Activated B cell treated with CpG ODN at 0.5 μM for 24 hours (primary cell): Measurements from ENCODE around the gene PTPN7. TPM values are rescaled to one million over a fixed set of nuclear protein-coding genes. Genes with fewer than 3 reads are reported as not detected.
"Not testable (repeated sequence)": the region's sequence is repeated elsewhere in the genome, so short reads cannot be mapped to it uniquely, and the experiment has no call there.

ENCODE experiments used
- ATAC-seq: fragments of 200-7000 bp; cut with Tn5 transposase; one replicate; pipeline ENCODE4 v1.10.0; 2021; ENCODE audit warnings: low read depth, mild to moderate bottlenecking, moderate library complexity
- CTCF ChIA-PET: fragments of 350-600 bp; sonication (Branson Sonifier 250); formaldehyde crosslinking; loops from one replicate; lab custom pipeline; 2021; ENCODE audit warnings: antibody characterized with exemption; lab: Charles Lee
- POLR2A ChIA-PET: fragments of 350-600 bp; sonication (Branson Sonifier 250); formaldehyde crosslinking; loops from one replicate; lab custom pipeline; 2021; ENCODE audit warnings: antibody characterized with exemption; lab: Charles Lee
- DNase-seq: peaks from one replicate; pipeline ENCODE4 v3.0.0; 2022
- H3K27ac Mint-ChIP-seq: one replicate; pipeline ENCODE4 v1.8.0; 2020; ENCODE audit warnings: mixed read lengths
- H3K27me3 Mint-ChIP-seq: one replicate; pipeline ENCODE4 v1.8.0; 2021; ENCODE audit warnings: mixed read lengths
- H3K36me3 Mint-ChIP-seq: one replicate; pipeline ENCODE4 v1.8.0; 2021; ENCODE audit warnings: low read depth, mixed read lengths
- H3K4me1 Mint-ChIP-seq: one replicate; pipeline ENCODE4 v1.8.0; 2021; ENCODE audit warnings: mixed read lengths
- H3K4me3 Mint-ChIP-seq: one replicate; pipeline ENCODE4 v1.8.0; 2020; ENCODE audit warnings: mild to moderate bottlenecking, mixed read lengths
- H3K9me3 Mint-ChIP-seq: one replicate; pipeline ENCODE4 v1.8.0; 2020; ENCODE audit warnings: mixed read lengths
- CTCF ChIP-seq: fragments of 200-600 bp; IDR thresholded peaks from one replicate; pipeline ENCODE4 v1.8.0; 2022; ENCODE audit warnings: antibody characterized with exemption, mild to moderate bottlenecking
- intact Hi-C: fragments of 100-400 bp; cut with micrococcal nuclease; formaldehyde crosslinking; loops from one replicate; pipeline ENCODE4 v1.15.1; 2024
- total RNA-seq: library from RNA; stranded (reverse); gene quantifications from 2 replicates; pipeline ENCODE4 v1.2.3, GENCODE V29; 2022

PTPN7 gene
- total RNA-seq, 1 donor from 2014 or later, result 31.0 TPM

GRCh38 chr1:202168861-202169260, 8.5 kb upstream of the PTPN7 start:
- ChIA-PET CTCF (interaction anchor here (1.0 kb wide), 1 partner anchor 33 kb away, joined by 3 read pairs; no protein-coding TSS in a partner anchor), POLR2A (no interaction called here)
- no peak for ATAC-seq
- no peak overlapping the region for H3K27ac Mint-ChIP-seq
- TF ChIP-seq CTCF, result no peak
- H3K9me3 Mint-ChIP-seq, result no peaks in the 10 kb centered on the region
- intact Hi-C loops, result loop anchor here (10.0 kb wide), 2 partner anchors 446 to 1216 kb away; no protein-coding TSS in a partner anchor
- H3K27me3 Mint-ChIP-seq, result peaks cover 1% of the 10 kb centered on the region
- H3K36me3 Mint-ChIP-seq, result no peaks in the 10 kb centered on the region
- DNase-seq, result no peak
- peaks cover 23% of the 10 kb centered on the region for H3K4me1 Mint-ChIP-seq
- H3K4me3 Mint-ChIP-seq, result no peak overlapping the region

- Mint-ChIP-seq H3K4me1 (peaks cover 33% of the 10 kb centered on the region), H3K4me3 (no peak overlapping the region), H3K27me3 (peaks cover 1% of the 10 kb centered on the region), H3K27ac (no peak overlapping the region), H3K36me3 (no peaks in the 10 kb centered on the region), H3K9me3 (no peaks in the 10 kb centered on the region)
- CTCF ChIA-PET, result no interaction called here
- TF ChIP-seq CTCF, result no peak
- DNase-seq (no peak), ATAC-seq (no peak)
- POLR2A ChIA-PET, result no interaction called here
- intact Hi-C loops, result loop anchor here (10.0 kb wide), 2 partner anchors 447 to 1217 kb away; no protein-coding TSS in a partner anchor
These were observed 7.5 kb upstream of the PTPN7 start for GRCh38 chr1:202167708-202168415.

DNA sequence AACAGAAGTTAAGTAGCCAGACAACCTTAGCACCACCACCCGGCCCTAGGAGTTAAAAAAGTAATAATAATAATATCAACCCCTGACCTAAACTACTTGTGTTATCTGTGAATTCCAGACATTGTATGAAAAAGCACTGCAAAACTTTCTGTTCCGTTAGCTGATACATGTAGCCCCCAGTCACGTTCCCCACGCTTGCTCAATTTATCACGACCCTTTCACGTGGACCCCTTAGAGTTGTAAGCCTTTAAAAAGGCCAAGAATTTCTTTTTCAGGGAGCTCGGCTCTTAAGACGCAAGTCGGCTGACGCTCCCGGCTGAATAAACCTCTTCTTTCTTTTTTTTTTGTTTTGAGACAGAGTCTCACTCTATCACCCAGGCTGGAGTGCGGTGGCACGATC, 6.7 kb upstream of the PTPN7 start:
- H3K27me3 Mint-ChIP-seq, H3K27ac Mint-ChIP-seq, H3K4me3 Mint-ChIP-seq, H3K9me3 Mint-ChIP-seq, POLR2A ChIA-PET, H3K36me3 Mint-ChIP-seq, ATAC-seq, DNase-seq: not testable (repeated sequence)
- intact Hi-C loops, result loop anchor here (10.0 kb wide), 2 partner anchors 448 to 1218 kb away; no protein-coding TSS in a partner anchor
- CTCF ChIA-PET, result interaction anchor here (1.3 kb wide), 1 partner anchor 26 kb away, joined by 3 read pairs; no protein-coding TSS in a partner anchor
- peaks cover 41% of the 10 kb centered on the region for H3K4me1 Mint-ChIP-seq

DNA sequence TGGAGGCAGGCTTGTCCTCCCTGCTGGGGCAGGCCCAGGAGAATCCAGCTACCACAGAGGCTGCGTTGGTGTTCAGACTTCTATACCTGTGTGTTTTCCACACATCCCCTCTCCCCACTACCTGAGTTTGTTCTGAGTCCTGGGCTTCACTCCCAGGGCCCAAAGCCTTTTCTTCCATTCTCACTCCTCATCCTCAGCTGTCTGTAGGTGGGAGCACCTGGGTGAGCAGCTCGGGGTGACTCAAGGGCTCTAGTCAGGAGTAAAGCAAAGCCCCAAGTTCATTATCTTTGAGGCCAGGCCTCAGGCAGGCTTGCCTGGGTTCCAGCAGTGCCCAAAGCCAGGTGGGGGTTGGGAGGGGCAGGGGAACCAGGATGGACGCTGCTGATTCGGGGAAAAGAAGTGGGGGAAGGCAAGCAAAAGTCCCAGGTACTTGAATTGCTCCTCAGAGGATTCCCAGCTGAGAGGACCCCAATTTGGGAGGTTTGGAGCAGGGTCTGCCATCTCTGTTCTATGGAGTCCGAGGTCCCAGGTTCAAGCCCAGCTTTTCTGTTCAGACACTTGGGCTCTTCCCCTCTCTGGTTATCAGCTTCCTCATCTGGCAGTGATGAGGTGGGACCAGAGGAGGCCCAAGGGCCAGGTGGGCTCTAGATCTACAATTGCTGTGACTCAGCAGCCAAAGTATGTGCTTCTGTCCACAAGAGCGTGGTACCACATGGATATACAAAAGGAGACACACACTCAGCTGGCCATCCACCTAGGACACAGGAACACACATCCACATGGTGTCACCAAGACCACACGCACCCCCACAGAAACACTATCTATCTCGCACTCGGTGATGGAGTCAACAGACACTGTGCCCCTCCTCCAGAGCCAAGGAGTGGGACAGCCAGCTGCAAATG, 5.8 kb upstream of the PTPN7 start:
- peaks cover 50% of the 10 kb centered on the region for H3K4me1 Mint-ChIP-seq
- intact Hi-C loops, result loop anchor here (2.0 to 10.0 kb wide), 3 partner anchors 19 to 1219 kb away; no protein-coding TSS in a partner anchor
- no peak overlapping the region for H3K27ac Mint-ChIP-seq
- H3K4me3 Mint-ChIP-seq, result no peak overlapping the region
- CTCF ChIA-PET, result interaction anchor here (1.3 kb wide), 1 partner anchor 27 kb away, joined by 3 read pairs; no protein-coding TSS in a partner anchor
- ATAC-seq, result no peak
- no peaks in the 10 kb centered on the region for H3K36me3 Mint-ChIP-seq
- POLR2A ChIA-PET, result no interaction called here
- TF ChIP-seq CTCF, result no peak
- H3K27me3 Mint-ChIP-seq, result peaks cover 1% of the 10 kb centered on the region
- H3K9me3 Mint-ChIP-seq, result no peaks in the 10 kb centered on the region
- no peak for DNase-seq

GRCh38 chr1:202165267-202165941, 5.0 kb upstream of the PTPN7 start:
- CTCF ChIA-PET, result interaction anchor here (1.1 kb wide), 1 partner anchor 11 kb away, joined by 8 read pairs; no protein-coding TSS in a partner anchor
- Mint-ChIP-seq H3K27ac (peak overlapping the region; percentile 61), H3K27me3 (peaks cover 1% of the 10 kb centered on the region), H3K4me3 (peak overlapping the region; percentile 71), H3K36me3 (no peaks in the 10 kb centered on the region), H3K9me3 (no peaks in the 10 kb centered on the region), H3K4me1 (peaks cover 58% of the 10 kb centered on the region)
- intact Hi-C loops, result loop anchor here (2.0 to 10.0 kb wide), 3 partner anchors 19 to 1219 kb away; no protein-coding TSS in a partner anchor
- TF ChIP-seq CTCF, result no peak
- ATAC-seq (no peak), DNase-seq (no peak)
- POLR2A ChIA-PET, result no interaction called here
